Keratinocyte (primary cell): ENCODE results near the gene LRRC8D.

Experiments
- CTCF ChIP-seq, 3 experiments: IDR thresholded peaks in 1 of 3; conservative IDR thresholded peaks in 1 of 3; optimal IDR thresholded peaks in 1 of 3; 2 replicates in 2 of 3; 3 replicates in 1 of 3; pipeline versions ENCODE3 to v1.5.1; 2011; ENCODE audit warnings: low read length in 3 of 3, mild to moderate bottlenecking in 3 of 3, moderate library complexity in 2 of 3, control low read depth in 1 of 3, inconsistent platforms in 1 of 3; ENCODE audit not compliant: insufficient read depth in 2 of 3; ENCODE audit errors: extremely low read depth in 1 of 3
- EZH2 ChIP-seq: IDR thresholded peaks from one replicate; pipeline ENCODE4 v1.6.1; 2012; ENCODE audit warnings: inconsistent platforms, mild to moderate bottlenecking, low read length, moderate library complexity

GRCh38 chr1:89863165-89863830 lies 42.5 kb downstream of the LRRC8D start:
- no peak for TF ChIP-seq CTCF (optimal IDR thresholded peaks at IDR 0.05 in 1 of 3, IDR thresholded peaks at IDR 0.05 in 1 of 3, conservative IDR thresholded peaks at IDR 0.05 in 1 of 3; ENCODE audit: extremely low read depth in 1 of 3, insufficient read depth in 2 of 3, low read length in 3 of 3)
- no peak for TF ChIP-seq EZH2
